ENCODE results near the gene NEURL3. TPM values are rescaled to one million over a fixed set of nuclear protein-coding genes. Genes with fewer than 3 reads are reported as not detected.

Gene NEURL3
- total RNA-seq, 1 donor from 2014 or later, result not detected

GRCh38 chr2:96538487-96539214 is 33.5 kb upstream of the NEURL3 start:
- TF ChIP-seq CTCF (IDR thresholded peaks at IDR 0.05), result no peak
- Mint-ChIP-seq H3K27ac (ENCODE audit: unreplicated experiment) (peak overlapping the region; percentile 27), H3K27me3 (ENCODE audit: unreplicated experiment) (no peaks in the 10 kb centered on the region), H3K36me3 (ENCODE audit: unreplicated experiment) (peaks cover 6% of the 10 kb centered on the region), H3K4me3 (ENCODE audit: unreplicated experiment) (peak overlapping the region; percentile 89), H3K9me3 (ENCODE audit: unreplicated experiment) (no peaks in the 10 kb centered on the region), H3K4me1 (ENCODE audit: unreplicated experiment) (peaks cover 52% of the 10 kb centered on the region)
- no peak for DNase-seq (ENCODE audit: extremely low spot score, unreplicated experiment)

- peak overlapping the region; percentile 89 for H3K4me3 Mint-ChIP-seq (ENCODE audit: unreplicated experiment)
- H3K4me1 Mint-ChIP-seq (ENCODE audit: unreplicated experiment), result peaks cover 59% of the 10 kb centered on the region
- no peaks in the 10 kb centered on the region for H3K27me3 Mint-ChIP-seq (ENCODE audit: unreplicated experiment)
- no peaks in the 10 kb centered on the region for H3K9me3 Mint-ChIP-seq (ENCODE audit: unreplicated experiment)
- no peak for DNase-seq (ENCODE audit: extremely low spot score, unreplicated experiment)
- no peaks in the 10 kb centered on the region for H3K36me3 Mint-ChIP-seq (ENCODE audit: unreplicated experiment)
- no peak for TF ChIP-seq CTCF (IDR thresholded peaks at IDR 0.05)
- H3K27ac Mint-ChIP-seq (ENCODE audit: unreplicated experiment), result no peak overlapping the region
Observed at GRCh38 chr2:96537734-96538486, 32.8 kb upstream of the NEURL3 start.

DNA sequence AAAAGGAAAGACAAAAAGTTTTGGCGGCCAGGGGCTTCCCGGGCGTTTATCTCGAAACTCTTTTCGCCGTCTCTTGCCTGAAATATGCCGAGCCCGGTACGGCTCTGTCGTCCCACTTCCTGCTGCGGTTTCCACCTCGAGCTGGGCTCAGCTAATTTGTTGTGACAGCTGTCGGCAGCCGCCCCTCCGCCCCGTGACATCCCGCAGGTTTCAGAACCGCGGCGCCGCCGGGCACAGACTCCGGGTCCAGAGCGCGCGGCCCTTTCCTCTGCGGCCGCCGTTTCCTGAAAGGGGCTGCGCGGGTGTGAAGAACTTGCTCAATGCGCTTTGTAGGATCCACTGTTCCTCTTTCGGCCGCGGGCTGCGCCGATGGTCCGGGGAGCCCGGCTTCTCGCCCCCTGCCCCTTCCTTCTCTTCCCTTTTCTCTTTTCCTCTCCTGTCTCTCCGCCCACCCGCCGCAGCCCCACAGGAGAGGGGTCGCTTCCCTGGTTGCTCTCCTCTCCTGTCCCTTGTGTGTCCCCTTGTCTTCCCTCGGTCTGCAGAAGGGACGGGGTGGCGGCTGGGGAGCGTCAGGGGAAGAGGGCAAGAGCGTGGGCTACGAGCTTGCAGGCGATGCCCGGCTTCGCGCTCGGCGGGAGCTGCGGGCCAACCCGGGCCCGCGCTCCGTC is 32.0 kb upstream of the NEURL3 start:
- Mint-ChIP-seq H3K36me3 (ENCODE audit: unreplicated experiment) (no peaks in the 10 kb centered on the region), H3K4me3 (ENCODE audit: unreplicated experiment) (peak overlapping the region; percentile 89), H3K27ac (ENCODE audit: unreplicated experiment) (peak overlapping the region; percentile 87), H3K27me3 (ENCODE audit: unreplicated experiment) (no peaks in the 10 kb centered on the region), H3K9me3 (ENCODE audit: unreplicated experiment) (no peaks in the 10 kb centered on the region), H3K4me1 (ENCODE audit: unreplicated experiment) (peaks cover 67% of the 10 kb centered on the region)
- TF ChIP-seq CTCF (IDR thresholded peaks at IDR 0.05), result no peak
- peak; percentile 88 for DNase-seq (ENCODE audit: extremely low spot score, unreplicated experiment)

DNA sequence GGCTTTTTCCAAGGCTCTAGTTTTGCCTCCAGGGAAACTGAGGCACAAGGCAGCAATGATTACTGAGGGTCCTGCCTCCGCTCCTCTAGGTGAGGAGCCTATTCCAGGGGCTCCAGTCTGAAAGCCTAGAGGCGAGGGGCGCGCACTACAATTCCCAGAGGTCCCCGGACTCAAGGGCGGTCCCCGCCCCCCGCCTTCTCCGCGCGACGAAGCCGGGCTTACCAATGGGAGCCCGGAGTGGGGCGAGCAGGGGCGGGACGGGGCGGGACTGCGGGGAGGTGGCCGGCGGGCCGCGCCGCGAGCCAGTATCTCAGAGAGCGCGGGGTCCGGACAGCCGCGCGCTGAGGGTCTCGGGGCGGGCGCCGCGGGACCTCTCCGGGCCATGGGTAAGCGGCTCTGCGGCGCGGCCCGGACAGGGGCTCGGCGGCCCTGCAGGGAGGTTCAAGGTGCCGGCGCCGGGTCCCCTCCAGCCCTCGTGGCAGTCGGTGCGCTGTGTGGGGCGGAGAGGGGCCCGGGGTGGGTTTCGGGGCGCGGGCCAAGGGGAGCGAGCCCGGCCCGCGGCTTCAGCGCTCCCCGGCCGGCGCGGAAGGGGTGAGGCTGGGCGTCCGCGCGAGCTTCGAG is 31.4 kb upstream of the NEURL3 start, which contains the start of gene ARID5A:
ARID5A (plus strand) TSS at position 308 of the 621 bp plus-strand sequence; CDS start at position 383, 75 bp downstream.
- Mint-ChIP-seq H3K4me3 (ENCODE audit: unreplicated experiment) (peak within 1 kb of the TSS; percentile 89), H3K27ac (ENCODE audit: unreplicated experiment) (peak within 1 kb of the TSS; percentile 87), H3K4me1 (ENCODE audit: unreplicated experiment) (peaks cover 69% of the 10 kb centered on the region), H3K9me3 (ENCODE audit: unreplicated experiment) (no peaks in the 10 kb centered on the region), H3K36me3 (ENCODE audit: unreplicated experiment) (no peaks in the 10 kb centered on the region), H3K27me3 (ENCODE audit: unreplicated experiment) (no peaks in the 10 kb centered on the region)
- TF ChIP-seq CTCF (IDR thresholded peaks at IDR 0.05), result peak; percentile 28
- peak; percentile 93 for DNase-seq (ENCODE audit: extremely low spot score, unreplicated experiment)
